ENCODE measurements around the gene FXYD6.
"Not testable (repeated sequence)": the region's sequence is repeated elsewhere in the genome, so short reads cannot be mapped to it uniquely, and the experiment has no call there.

The FXYD6 gene

DNA sequence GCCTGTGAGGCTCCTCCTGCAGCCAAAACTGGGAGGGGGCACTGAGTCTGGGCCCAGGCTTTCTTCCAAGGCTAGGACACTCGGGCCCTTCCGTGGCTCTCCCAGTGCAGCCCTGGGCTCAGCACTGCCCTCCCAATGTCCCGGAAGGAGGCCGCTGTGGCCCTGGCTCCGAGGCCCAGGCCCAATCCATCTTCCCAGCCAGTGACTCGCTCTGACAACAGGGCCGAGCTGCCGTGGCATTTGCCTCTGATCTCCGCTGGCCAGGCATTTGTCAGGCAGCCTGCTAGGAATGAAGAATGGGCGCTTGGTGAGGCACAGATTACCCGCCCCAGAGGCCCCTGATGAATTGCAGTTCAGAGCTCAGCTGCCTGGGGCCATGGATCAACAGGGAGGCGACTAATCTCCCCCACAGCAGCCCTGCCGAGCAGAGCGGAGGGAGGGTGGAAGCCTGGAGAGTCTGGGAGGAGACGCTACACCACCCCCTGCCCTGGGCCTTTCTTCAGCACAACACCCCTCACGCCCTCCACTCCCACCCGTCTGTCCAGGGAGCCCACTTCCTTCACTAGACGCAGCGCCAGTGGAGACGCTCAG lies 60.2 kb downstream of the FXYD6 start:
- DNase-seq = no peak

DNA sequence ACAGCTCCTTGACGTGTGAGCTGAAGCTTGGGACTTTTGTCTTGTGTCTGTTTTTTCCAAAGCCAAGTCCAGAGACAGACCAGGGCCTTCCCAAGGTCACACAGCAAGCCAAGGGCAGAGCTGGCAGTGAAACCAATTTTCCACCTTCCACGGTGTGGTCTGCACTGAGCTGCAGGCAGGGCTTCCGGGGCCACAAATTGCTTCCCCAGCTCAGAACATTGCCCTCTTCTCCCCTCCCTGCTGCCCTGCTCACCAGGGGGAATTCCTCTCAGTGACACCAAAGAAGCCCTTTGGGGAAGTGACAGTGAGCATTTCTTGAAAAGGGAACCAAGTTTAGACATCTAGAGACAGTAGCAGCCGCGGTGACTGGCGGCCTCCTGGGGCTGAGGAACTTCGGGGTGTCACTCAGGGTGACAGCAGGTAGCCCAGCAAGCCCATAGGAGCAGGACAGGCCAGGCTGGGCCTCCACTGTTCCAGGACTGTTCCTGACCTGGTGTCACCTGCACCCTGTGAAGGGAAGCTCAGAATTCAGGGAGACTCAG lies 61.1 kb downstream of the FXYD6 start:
- DNase-seq = no peak

DNA sequence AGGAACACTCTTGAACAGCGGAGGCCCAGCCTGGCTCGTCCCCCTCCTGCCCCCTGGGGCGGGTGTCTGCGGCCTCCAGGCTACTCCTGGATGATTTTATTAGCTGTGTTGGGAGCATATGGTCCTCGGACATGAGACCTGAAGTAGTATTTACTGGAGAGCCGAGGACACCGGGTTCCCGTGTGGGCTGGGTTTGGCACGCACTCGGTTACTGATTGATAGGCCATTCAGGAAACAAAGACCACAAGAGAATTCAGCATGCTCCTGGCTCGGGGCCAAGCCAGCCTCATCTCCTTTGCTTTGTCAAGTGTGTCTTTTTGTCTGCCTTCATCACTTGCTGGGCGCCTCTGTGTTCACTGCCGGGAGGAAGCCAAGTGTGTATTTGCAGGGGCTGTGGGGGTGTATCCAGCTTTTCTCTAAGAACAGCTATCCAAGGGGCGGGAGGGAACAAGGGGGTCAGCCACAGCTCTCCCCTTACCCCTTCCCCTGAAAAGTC lies 61.6 kb downstream of the FXYD6 start:
- DNase-seq = peak in 1 of 2 donors; percentile 36

- DNase-seq = no peak
Observed at GRCh38 chr11:117814204-117814765, 62.2 kb downstream of the FXYD6 start.

DNA sequence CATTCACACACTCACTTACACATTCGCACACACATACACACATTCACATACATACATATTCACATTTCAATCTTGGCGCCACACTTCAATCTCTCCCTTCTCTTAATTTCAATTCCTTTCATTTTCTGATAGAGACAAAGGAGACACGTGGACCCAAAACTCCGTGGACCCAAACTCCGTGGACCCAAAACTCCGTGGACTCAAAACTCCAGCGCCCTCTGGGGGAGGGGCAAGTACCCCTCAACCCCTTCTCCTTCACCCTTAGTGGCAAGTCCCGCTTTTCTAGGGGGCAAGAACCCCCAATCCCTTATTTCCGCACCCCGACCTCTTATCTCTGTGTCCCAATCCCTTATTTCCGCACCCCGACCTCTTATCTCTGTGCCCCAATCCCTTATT lies 66.4 kb downstream of the FXYD6 start:
- not testable (repeated sequence) for DNase-seq

GRCh38 chr11:117809236-117810055 lies 67.0 kb downstream of the FXYD6 start:
- DNase-seq = peak; percentile 73 to 81

DNA sequence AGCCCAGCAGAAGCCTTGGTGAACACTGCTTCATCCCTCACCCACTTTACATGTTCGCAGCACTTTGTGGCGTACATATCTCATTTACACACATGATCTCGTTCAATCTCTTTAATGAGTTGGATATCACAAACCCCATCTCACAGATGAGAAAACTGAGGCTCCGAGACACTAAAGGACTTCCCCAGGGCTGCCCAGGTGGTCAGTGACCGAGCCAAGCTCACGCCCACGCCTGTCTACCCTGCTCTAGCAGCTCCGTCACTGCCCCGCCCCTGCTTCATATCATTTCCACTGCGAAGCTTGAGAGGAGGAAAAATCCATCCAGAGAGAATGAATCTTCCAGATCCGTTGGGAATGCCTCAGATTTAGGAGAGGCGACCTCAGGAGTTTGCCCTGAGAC lies 67.7 kb downstream of the FXYD6 start:
- no peak for DNase-seq

GRCh38 chr11:117807482-117808327 lies 68.8 kb downstream of the FXYD6 start:
- DNase-seq = peak; percentile 33 to 65

DNA sequence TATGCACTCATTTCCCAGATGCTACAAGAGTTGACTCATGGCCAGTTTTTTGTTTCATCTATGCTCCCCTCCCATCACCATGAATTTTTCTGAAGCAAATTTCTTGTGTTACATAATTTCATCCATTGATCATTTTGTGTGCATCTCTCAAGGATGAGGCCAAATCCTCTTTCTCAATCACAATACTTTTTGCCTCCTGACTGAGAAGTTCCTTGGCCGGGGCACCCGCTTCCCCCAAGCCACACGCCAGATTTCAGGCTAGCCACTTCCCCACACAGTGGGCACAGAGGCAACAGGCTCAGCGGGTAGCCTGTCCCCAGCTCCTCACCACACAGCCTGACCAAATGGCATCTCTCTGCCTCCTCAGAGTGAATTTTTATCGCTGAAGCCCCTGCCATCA lies 69.6 kb downstream of the FXYD6 start:
- no peak for DNase-seq

GRCh38 chr11:117805045-117805444 lies 71.4 kb downstream of the FXYD6 start:
- DNase-seq = no peak

DNA sequence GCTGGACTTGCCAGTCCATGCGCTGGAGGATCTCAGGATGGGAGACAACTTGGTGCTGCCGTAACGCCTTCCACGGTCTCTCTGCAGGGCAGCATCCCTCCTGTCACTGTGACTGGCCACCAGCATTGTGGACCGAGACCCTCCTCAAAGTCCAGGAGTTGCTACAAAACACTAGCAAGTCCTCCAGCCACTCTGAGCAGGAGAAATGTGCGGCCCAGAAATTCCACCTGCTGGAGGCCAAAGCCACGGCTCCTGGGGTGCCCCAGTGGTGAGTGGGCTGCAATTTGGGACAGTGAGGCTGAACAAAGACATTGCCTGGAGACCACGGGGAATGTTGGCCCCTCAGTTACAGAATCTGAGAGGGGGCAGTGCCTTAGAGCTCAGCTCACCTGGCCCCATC lies 72.6 kb downstream of the FXYD6 start:
- no peak for DNase-seq

DNA sequence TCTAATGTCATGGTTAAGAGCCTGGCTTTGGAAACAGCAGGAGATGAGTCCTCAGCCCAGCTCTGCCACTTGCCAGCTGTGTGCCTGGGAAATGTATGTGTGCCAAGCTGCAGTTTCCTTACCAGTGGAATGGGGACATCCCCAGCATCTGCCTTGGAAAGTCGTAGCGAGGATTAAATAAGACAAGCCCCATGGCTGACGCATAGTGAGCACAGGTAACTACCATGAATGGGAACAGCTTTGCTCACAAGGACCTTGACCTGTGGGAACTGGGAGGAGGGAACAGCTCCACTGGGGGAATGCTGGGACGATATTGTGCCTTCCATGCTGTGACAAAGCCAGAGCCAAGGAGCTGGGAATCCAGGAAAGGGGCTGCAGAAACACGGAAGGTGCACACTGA lies 76.8 kb downstream of the FXYD6 start:
- no peak for DNase-seq

DNA sequence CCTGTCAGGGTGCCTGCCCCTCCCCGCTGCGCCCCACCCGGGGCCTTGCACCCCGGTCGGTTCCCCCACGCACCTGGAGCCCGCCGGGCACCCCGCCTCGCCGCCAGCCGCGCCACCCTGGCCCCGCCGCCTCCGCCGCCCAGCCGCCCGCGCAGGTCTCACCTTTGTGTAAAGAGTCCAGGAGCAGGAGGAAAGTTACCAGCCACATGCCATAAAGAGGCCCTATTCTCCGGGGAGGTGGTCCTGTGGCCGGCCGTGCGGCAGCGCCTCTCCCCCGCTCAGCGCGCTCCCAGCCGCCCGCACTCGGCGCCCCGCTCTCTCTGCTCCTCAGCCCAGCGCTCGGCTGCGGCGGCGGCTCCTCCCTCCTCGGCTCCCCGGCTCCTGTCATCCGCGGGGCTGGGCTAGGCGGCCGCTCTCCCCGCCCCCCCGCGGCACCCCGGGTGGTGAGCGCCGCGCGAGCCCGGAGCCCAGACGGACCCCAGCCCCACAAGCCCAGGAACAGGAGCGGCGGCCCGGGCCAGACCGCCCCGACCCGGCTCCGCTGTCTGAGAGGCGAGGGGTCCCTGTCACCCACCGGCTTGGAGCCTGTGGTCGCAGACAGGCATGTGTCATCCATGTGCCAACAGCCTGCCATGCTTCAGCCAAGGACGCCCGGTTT lies 79.5 kb downstream of the FXYD6 start, which contains the start of gene DSCAML1:
Gene DSCAML1 (minus strand): TSS at position 345 of the 658 bp plus-strand sequence. CDS start 137 bp downstream, at position 208.
- DNase-seq = peak; percentile 44 to 48

GRCh38 chr11:117796456-117796871 lies 80.0 kb downstream of the FXYD6 start:
- DNase-seq = no peak

- no peak for DNase-seq
Observed at GRCh38 chr11:117795638-117796455, 80.6 kb downstream of the FXYD6 start.

DNA sequence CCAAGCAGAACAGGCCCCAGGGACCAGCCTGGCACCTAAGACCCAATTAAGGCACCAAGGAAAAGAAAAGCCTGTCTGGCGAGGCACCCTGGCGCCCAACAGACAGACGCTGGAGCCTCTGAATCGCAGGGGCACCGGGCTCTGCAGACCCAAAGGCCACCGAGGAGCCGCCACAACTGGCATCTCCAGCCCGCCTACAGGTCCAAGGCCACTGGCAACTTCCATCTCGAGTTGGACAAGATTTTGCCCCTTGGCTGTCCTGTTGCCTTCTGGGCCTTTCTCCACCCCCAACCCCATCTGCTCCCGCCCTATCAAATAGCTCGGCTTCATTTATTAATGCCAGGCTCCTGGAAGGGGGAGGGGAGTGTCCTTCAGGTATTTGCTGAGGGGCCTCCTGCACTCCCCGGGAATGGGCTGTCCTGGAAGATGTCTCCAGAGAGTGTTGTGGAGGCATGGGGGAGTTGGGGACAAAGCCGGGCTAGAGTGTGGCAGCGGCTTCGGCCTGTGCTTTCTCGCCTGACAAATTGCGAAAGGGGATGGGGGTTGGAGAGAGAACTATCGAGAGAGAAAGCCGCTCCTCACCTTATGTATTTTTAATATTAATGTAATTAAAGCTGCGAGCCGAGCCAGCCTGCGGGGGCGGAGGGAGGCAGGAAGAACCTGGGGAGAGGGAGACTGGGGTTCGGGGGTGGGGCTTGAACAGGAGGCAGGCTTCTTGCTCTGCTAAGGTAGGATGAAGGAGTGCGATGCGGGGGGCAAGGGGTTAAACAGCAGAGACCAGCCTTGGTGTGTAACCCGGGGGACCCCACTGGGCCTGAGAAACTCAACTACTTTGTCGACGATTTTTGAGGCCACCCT lies 81.5 kb downstream of the FXYD6 start:
- DNase-seq = no peak

DNA sequence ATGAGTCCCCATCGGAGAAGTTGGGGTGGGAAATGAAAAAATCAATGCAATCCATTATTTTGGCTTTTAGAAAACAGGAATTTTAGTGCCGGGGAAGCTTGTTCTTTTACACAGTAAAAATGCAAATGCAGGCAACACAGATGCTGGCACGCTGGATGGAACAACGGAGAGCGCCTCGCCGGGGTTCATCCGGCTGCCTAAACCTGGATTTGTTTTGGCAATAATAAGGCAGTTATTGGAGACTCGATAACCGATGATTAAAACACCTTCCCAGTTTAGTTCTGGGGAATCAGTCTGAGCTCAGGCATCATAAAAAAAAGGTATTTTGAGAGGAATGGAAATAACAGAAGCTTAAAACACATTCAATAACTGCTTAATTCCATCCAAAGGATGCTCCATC lies 82.3 kb downstream of the FXYD6 start:
- DNase-seq = peak; percentile 60 to 66

GRCh38 chr11:117793583-117793982 lies 82.9 kb downstream of the FXYD6 start:
- DNase-seq = peak in 1 of 2 donors; percentile 38

GRCh38 chr11:117792992-117793391 lies 83.5 kb downstream of the FXYD6 start:
- DNase-seq = no peak

- DNase-seq = no peak
Observed at GRCh38 chr11:117792241-117792640, 84.2 kb downstream of the FXYD6 start.
